Measurements from ENCODE around the gene HABP4.

Gene HABP4

GRCh38 chr9:96524764-96525163 lies 74.8 kb downstream of the HABP4 start:
- no peak for DNase-seq

- no peak for DNase-seq
These were observed 82.2 kb downstream of the HABP4 start for GRCh38 chr9:96532173-96532572.

GRCh38 chr9:96540106-96540505 lies 90.1 kb downstream of the HABP4 start:
- no peak for DNase-seq

Data from stimulated activated CD4-positive, alpha-beta T cell treated with anti-CD3 and anti-CD28 coated beads, Interleukin-4, amount 100 ng/mL, for 24 hours (primary cell).